HG02840 (cell line): ENCODE data around the gene REEP5.

Experiments used
- ATAC-seq: cut with Tn5 transposase; IDR thresholded peaks from one replicate; pipeline ENCODE4 v1.9.1; 2021; ENCODE audit warnings: mild to moderate bottlenecking, moderate library complexity, moderate number of reproducible peaks; ENCODE audit not compliant: unreplicated experiment, low FRiP score

REEP5 gene

DNA sequence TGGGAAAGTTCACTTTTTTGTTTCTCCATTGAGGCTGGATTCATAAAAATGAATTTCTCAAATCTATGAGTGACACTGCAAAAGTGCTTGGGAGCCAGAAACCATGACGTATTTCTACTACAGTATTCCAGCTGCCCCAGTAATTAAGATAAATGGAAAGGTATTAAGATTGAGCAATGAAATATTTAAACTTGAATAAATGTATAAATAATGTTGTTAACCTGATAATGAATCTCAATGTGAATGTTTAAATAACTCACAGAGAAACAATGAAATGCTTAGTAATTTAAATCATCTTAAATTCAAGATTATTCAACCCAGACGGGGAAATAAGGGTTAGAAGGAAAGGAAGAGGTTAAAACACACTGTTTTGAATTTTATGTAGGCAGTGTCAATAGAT is 72.1 kb downstream of the REEP5 start:
- no peak for ATAC-seq

DNA sequence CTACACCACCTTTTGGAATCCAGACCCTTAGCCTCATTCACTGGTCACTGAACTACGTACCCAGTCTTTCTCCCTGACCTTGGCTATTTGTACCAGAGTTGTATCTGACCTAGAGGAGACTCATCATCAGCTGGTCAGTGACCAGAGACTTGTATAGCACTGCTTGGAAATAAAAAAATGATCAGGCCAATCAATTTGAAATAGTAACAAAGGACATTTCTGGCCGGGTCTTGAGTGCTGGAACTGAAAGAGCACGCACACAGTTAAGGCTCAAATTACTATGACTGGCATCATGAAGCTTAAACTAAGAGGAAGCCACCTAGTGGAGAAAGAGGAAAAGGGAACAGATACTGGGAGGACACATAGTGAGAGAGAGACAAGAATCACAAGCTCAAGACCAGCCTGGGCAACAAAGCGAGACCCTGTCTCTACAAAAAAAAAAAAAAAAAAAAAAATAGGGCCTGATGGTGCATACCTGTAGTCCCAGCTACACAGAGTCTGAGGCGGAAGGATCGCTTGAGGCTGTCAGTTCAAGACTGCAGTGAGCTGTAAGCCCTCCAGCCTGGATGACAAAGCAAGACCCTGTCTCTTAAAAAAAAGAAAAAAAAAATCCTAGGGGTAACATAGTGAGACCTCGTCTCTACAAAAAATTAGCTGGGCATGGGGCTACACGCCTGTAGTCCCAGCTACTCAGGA is 73.8 kb downstream of the REEP5 start:
- peak; percentile 93 for ATAC-seq

DNA sequence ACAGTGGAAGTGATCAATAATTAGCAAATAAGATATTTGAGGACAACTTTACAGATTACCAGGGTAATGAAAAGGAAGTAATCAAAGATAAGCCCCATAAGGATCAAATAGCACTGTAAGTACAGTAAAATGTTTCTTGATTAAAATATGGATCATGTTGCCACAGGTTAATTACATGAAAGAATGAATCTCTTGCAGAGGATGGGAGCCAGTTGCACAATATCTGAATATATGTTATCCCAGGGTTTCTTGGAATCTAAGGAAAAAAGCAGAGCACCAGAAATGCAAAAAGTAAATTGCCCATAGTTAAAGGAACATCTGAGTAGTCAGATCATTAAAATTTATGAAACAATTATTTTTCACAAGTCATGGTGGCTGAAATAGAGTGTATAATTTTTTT is 74.7 kb downstream of the REEP5 start:
- ATAC-seq, result no peak

DNA sequence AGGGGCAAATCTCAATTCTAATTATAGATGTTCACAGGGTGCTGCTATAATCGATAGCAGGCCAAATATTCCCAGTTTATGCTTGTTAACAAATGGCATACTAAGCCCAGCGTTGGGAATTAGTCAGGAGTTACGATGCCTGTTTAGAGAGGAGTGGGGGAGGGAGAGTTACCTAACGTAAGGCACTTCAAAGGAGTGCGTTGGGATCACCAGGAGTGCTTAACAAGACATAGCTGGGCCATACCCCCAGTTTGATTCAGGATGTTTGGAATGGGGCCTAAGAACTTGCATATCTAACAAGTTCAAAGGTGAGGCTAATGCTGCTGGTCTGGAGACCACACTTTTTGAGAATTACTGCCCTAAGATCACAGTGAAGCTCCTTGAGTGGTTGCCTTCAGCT is 75.5 kb downstream of the REEP5 start:
- no peak for ATAC-seq

DNA sequence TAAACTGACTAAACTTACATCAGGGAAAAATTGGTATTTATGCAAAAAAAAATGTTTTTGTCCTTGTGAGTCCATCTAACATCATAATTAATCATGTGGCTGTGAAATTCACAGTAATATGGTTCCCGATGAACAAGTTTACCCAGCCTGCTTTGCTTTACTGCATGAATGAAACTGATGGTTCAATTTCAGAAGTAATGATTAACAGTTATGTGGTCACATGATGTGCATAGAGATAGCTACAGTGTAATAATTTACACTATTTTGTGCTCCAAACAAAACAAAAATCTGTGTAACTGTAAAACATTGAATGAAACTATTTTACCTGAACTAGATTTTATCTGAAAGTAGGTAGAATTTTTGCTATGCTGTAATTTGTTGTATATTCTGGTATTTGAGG is 77.5 kb downstream of the REEP5 start:
- no peak for ATAC-seq

DNA sequence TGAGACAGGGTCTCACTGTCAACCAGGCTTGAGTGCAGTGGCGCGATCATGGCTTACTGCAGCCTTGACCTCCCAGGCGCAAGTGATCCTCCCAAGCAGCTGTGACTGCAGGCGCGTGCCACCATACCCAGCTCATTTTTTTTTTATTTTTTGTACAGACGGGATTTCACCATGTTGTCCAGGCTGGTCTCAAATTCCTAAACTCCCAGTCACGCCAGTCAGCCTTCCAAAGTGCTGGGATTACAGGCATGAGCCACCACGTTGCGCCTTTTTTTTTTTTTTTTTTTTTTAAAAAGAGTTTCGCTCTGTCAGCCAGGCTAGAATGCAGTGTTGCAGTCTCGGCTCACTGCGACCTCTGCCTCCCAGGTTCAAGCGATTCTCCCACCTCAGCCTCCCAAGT is 88.1 kb downstream of the REEP5 start:
- no peak for ATAC-seq

DNA sequence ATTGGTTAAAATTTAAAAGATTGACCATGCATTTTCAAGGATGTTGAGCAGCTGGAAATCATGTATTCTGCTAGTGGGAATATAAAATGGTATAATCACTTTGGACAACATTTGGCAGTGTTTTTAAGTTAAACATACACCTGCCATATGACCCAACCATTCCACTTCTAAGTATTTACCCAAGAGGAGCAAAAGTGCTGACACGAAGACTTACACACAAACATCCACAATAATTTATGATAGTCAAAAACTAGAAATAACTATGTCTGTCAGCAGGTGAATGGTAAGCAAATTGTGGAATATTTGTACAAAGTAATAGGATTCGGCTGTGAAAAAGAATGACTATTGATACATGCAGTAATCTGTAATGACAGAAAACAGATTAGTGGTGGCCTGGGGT is 91.6 kb downstream of the REEP5 start:
- no peak for ATAC-seq
